Femur (tissue), 1 donor: ENCODE measurements around the gene CGB5.
"Not testable (repeated sequence)": the region's sequence is repeated elsewhere in the genome, so short reads cannot be mapped to it uniquely, and the experiment has no call there.

ENCODE experiments used
- DNase-seq: peaks from one replicate; pipeline ENCODE4 v3.0.0-alpha.2; 2017

CGB5 gene

DNA sequence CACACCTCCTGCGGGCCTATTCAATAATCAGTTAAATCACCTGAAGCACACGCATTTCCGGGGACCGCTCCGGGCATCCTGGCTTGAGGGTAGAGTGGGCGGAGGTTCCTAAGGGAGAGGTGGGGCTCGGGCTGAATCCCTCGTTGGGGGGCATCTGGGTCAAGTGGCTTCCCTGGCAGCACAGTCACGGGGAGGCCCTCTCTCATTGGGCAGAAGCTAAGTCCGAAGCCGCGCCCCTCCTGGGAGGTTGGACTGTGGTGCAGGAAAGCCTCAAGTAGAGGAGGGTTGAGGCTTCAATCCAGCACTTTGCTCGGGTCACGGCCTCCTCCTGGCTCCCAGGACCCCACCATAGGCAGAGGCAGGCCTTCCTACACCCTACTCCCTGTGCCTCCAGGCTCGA, at the start of gene CGB5:
CGB5 (plus strand) TSS at position 301 of the 400 bp plus-strand sequence. CDS start 362 bp downstream, outside the sequence.
- not testable (repeated sequence) for DNase-seq

DNA sequence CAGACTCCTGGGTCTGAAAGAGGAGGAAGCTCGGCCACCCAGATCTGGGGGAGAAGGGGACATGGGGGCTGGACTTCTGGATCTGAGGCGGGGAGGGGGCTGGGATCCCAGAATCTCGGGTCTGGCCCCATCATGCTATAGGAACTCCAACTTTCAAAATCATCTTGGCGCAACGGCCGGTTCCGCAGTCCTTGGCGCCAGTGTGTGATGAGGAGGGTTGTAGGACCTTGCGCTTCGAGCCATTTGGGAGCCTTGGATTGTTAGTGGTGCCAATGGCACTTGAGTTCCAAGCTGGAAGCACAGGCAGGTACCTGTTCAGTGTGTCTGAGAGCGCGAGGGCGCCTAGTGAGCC, 49.6 kb upstream of the CGB5 start:
- no peak for DNase-seq

DNA sequence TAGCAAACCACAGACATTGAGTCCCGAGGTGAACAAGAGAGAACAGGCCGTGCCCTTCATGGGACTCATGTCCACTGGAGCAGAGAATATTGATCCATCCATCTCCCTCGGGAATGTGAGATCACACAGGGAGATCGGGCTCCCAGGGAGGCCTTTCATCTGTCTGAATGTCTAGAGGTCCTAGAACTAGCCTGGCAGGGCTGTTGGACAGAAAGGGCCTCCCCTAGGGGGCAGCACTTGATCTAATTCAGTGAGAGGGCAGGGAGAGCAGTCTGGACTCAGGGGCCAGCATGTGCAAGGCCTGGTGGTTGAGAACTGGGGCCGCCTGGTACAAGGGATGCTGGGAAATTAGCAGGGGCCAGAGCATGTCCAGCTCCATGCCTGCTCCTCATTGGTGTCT, 45.7 kb upstream of the CGB5 start:
- no peak for DNase-seq

DNA sequence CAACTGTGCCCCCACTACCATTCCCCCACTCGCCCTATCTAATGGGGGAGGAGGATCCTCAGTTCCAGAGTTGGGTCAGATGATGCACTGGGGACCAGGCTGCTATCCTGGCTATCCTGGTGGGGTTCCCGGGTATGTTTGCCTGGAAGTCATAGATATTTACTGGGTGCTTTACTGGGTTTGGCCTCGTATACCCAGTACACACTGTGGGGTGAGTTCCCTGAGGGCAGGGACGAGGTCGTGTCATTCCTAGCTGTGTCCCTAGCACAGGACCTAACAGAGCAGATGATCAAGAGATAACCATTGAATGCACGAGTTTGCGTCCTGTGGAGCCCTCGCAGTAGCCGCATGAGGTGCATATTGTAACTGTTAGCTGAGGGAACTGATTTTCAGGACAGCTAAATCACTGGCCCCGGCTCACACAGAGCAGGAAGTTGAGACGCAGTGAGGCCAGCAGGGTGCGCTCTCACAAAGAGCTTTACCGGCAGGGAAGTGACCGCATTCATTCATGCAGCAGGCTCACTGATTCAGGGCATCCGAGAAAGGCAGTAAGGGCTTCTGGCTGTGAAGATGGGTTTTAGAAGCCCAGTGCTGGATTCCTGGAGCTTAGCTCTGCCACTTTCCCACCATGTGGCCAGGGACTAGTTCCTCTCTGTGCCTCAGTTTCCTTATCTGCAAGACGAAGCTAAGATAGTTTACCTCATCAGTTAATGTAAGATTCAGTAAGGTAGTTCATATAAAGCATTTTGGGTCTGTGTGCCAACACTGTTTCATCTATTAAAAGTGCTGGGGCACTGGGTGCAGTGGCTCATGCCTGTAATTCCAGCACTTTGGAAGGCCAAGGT, 43.9 kb upstream of the CGB5 start:
- no peak for DNase-seq

DNA sequence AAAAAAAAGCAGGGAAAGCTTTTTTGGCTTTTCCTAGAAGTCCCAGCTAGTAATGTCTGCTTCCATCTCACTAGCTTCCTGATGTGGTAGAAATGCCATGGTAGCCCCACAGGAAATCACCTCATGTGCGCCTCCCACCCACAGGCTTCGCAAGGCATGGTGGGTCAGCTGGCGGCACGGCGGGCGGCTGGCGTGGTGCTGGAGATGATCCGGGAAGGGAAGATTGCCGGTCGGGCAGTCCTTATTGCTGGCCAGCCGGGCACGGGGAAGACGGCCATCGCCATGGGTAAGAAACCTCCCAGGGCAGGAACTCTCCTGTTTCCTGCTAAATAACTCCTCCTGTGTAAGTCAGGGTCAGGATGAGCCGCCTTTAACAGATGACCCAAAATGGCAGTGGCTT, 39.5 kb upstream of the CGB5 start:
- no peak for DNase-seq

- DNase-seq: no peak
Measured at GRCh38 chr19:49004964-49005614, 38.6 kb upstream of the CGB5 start.

GRCh38 chr19:49006905-49007304, 36.7 kb upstream of the CGB5 start:
- DNase-seq: no peak

GRCh38 chr19:49009828-49010227, 33.8 kb upstream of the CGB5 start:
- DNase-seq: no peak

DNA sequence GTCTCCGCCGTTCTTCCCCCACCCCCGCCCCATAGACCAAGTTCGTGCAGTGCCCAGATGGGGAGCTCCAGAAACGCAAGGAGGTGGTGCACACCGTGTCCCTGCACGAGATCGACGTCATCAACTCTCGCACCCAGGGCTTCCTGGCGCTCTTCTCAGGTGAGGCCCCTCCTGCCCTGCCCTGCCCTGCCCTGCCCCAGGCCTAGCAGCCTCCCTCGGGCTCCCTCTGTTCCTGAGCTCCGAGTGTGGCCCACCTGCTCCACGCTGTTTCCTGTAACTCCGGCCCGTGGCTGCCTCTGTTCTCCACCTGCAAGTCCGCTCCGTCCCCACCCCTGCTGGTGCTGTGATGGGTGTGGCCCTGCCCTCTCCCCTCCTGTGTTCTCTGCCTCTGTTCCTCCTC, 33.2 kb upstream of the CGB5 start:
- DNase-seq: no peak

GRCh38 chr19:49011194-49011593, 32.5 kb upstream of the CGB5 start:
- DNase-seq: no peak

GRCh38 chr19:49014123-49014869, 29.4 kb upstream of the CGB5 start:
- DNase-seq: no peak

GRCh38 chr19:49014870-49015255, 28.8 kb upstream of the CGB5 start:
- DNase-seq: no peak

DNA sequence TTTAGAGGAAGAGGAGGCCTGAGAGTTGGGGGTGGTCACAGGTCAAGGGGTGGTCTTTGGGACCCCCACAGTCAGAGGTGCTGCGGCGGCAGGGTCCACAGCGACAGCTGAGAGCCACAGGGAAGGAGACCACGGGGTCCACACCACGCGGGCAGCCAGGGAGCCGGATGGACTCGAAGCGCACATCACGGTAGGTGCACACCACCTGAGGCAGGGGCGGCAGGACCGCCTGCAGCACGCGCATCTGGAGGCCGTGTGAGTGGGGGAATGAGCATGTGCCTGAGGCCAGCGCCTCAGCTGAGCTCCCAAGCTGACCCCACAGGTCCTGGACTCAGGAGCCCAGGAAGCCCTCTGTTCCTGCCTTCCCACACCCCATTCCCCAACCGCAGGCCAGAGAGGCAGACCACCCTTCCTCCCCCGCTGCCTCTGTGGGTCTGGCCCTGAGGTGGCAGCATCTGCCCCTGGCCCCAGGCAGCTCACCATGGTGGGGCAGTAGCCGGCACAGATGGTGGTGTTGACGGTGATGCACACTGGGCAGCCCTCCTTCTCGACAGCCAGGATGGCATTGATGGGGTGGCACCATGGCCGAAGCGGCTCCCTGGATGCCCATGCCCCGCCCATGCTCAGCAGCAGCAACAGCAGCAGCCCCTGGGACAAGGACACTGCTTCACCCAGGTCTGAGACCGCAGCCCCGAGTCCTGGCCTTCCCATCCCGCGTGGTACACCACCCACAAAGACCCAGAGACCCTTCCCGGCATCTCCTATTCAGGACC, 27.4 kb upstream of the CGB5 start:
- DNase-seq: no peak

DNA sequence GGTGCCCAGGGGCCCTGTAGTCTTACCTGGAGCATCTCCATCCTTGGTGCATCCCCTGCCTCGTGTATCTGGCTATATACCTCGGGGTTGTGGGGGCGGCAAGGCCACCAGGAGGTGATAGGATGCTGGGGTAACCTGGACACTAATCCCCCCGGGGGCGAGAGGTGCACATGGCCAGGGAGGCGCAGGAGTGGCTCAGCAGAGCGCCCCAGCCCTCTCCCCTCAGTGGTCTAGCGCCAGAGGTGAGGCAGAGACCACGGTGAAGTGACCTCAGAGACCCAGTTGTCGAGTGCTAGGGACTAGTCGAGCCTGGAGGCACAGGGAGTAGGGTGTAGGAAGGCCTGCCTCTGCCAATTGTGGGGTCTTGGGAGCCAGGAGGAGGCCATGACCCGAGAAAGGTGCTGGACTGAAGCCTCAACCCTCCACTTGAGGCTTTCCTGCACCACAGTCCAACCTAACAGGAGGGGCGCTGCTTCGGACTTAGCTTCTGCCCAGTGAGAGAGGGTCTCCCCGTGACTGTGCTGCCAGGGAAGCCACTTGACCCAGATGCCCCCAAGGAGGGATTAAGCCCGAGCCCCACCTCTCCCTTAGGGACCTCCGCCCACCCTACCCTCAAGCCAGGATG, 26.5 kb upstream of the CGB5 start, which contains the start of gene LHB:
LHB (minus strand) TSS at position 51 of the 625 bp plus-strand sequence; CDS start at position 41, 10 bp downstream.
- DNase-seq: no peak

DNA sequence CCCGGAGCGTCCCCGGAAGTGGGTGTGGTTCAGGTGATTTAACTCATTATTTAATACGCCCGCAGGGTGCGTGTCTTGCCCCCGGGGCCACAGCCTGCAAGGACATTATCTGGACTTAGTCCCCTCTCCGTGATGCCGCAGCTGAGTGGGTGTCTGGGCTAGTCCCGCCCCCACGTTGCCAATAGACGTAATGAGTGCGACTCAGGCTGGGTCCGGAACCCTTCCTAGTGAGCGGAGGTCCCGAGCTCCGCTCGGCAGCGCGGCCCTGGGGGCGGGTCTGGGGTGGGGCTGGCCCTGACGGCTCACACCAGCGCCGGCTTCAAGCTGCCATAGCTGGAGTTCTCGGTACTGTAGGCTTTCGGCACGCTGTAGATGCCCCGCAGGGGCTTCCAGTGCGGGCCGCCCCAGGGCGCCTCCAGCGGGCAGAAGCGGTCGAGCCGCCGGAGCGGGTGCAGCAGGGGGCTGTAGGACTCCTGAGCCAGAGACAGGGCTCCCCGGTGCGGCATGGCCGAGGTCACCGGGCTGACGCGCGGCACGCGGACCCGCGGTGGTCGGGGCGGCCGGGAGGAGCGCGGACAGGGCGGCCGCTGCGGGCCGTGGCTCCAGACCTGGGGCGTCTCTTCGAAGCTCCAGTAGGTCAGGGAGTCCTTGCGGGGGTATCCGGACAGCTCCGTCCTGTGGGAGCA, 25.8 kb upstream of the CGB5 start:
- DNase-seq: peak; percentile 56

- DNase-seq: not testable (repeated sequence)
Measured at GRCh38 chr19:49018388-49019241, 25.0 kb upstream of the CGB5 start.

DNA sequence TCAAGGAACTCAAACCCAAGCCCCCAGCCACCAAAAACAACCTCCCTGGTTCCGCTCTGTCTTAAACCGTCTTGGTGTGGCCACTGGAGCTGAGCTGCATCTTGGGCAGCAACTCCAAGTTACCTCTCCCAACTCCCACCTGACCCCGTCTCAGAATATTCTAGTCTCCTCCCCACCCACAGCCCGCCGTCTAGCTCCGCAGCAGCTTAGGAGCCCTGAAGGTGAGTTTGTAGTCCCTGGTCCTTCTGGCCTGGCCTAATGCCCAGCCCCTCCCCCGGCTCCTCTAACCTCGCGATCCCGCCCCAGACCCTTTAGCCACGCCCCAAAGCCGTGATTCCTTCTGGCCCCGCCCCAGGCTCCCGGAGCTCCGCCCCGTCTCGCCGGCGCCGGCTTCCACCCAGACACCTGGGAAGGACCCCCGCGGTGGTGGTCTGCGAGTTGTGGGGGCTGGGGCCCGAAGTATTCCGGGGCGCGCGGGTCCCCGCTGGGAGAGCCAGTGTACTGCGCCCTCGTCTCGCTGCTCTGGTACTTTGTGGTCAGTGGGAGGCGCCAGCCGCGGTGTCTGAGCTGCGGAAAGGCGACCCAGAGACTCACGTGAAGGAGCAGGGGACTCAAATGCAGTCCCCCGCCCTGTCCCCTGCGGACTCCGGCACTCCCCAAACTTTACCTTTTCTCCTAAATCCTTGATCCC, 24.3 kb upstream of the CGB5 start:
- no peak for DNase-seq

GRCh38 chr19:49020342-49020741, 23.3 kb upstream of the CGB5 start:
- DNase-seq: no peak

- DNase-seq: no peak
Measured at GRCh38 chr19:49020931-49021895, 22.4 kb upstream of the CGB5 start.
